HepG2 (cell line): Measurements from ENCODE around the gene PTPN14. TPM values are rescaled to one million over a fixed set of nuclear protein-coding genes. Genes with fewer than 3 reads are reported as not detected.

Experiments
- CEBPZ ChIP-seq: IDR thresholded peaks from 2 replicates; pipeline ENCODE4 v1.6.1; 2012; ENCODE audit warnings: low read length, improper control_type of control experiment
- CERS6 ChIP-seq: sonication (generic); formaldehyde crosslinking; IDR thresholded peaks from 2 replicates; pipeline ENCODE4 v1.5.0; 2020; ENCODE audit warnings: missing genetic modification reagents
- FOXJ3 ChIP-seq: sonication (generic); formaldehyde crosslinking; IDR thresholded peaks from 2 replicates; pipeline ENCODE4 v1.4.0; 2020; ENCODE audit warnings: missing genetic modification reagents, mild to moderate bottlenecking, borderline replicate concordance
- HNF4A ChIP-seq: sonication (generic); formaldehyde crosslinking; IDR thresholded peaks from 2 replicates; pipeline ENCODE4 v1.4.0; 2020; ENCODE audit warnings: missing genetic modification reagents
- JUNB ChIP-seq: sonication (generic); formaldehyde crosslinking; IDR thresholded peaks from 2 replicates; pipeline ENCODE4 v1.8.0; 2022; ENCODE audit warnings: missing genetic modification reagents, mild to moderate bottlenecking, borderline replicate concordance
- LRRFIP1 ChIP-seq: sonication (generic); formaldehyde crosslinking; conservative IDR thresholded peaks from 2 replicates; pipeline ENCODE4 v1.4.0; 2020; ENCODE audit warnings: missing genetic modification reagents
- MAFF ChIP-seq: IDR thresholded peaks from 2 replicates; pipeline ENCODE4 v1.6.1; 2011; ENCODE audit warnings: low read depth, low read length, improper control_type of control experiment
- MAFG ChIP-seq: sonication (generic); formaldehyde crosslinking; IDR thresholded peaks from 2 replicates; pipeline ENCODE4 v1.5.1; 2020; ENCODE audit warnings: mild to moderate bottlenecking, missing genetic modification reagents
- MATR3 ChIP-seq: sonication (generic); formaldehyde crosslinking; IDR thresholded peaks from 2 replicates; pipeline ENCODE4 v1.4.0; 2020; ENCODE audit warnings: missing genetic modification reagents
- MXD3 ChIP-seq: IDR thresholded peaks from 2 replicates; pipeline ENCODE4 v1.6.1; 2016; ENCODE audit warnings: mild to moderate bottlenecking, missing biosample characterization, missing genetic modification reagents
- PHF21A ChIP-seq: sonication (generic); formaldehyde crosslinking; IDR thresholded peaks from 2 replicates; pipeline ENCODE4 v1.5.0; 2020; ENCODE audit warnings: mild to moderate bottlenecking, missing genetic modification reagents
- PREB ChIP-seq: sonication (generic); formaldehyde crosslinking; IDR thresholded peaks from 2 replicates; pipeline ENCODE4 v1.4.0; 2020; ENCODE audit warnings: missing genetic modification reagents
- REXO4 ChIP-seq: sonication (generic); formaldehyde crosslinking; IDR thresholded peaks from 2 replicates; pipeline ENCODE4 v1.8.0; 2022; ENCODE audit warnings: missing genetic modification reagents, mild to moderate bottlenecking, borderline replicate concordance
- RFXAP ChIP-seq: sonication (generic); formaldehyde crosslinking; IDR thresholded peaks from 2 replicates; pipeline ENCODE4 v1.4.0; 2020; ENCODE audit warnings: missing genetic modification reagents, borderline replicate concordance
- SP140L ChIP-seq: sonication (generic); formaldehyde crosslinking; IDR thresholded peaks from 2 replicates; pipeline ENCODE4 v1.4.0; 2020; ENCODE audit warnings: missing genetic modification reagents, borderline replicate concordance
- SPEN ChIP-seq: sonication (generic); formaldehyde crosslinking; IDR thresholded peaks from 2 replicates; pipeline ENCODE4 v1.5.1; 2020; ENCODE audit warnings: low read depth, mild to moderate bottlenecking, missing genetic modification reagents
- ZNF18 ChIP-seq: sonication (generic); formaldehyde crosslinking; IDR thresholded peaks from 2 replicates; pipeline ENCODE4 v1.8.0; 2022; ENCODE audit warnings: mild to moderate bottlenecking, missing genetic modification reagents; ENCODE audit not compliant: insufficient replicate concordance
- ZNF468 ChIP-seq: sonication (generic); formaldehyde crosslinking; IDR thresholded peaks from 2 replicates; pipeline ENCODE4 v1.8.0; 2022; ENCODE audit warnings: mild to moderate bottlenecking, moderate library complexity, missing genetic modification reagents
- ZNF569 ChIP-seq: sonication (generic); formaldehyde crosslinking; IDR thresholded peaks from 2 replicates; pipeline ENCODE4 v1.5.0; 2020; ENCODE audit warnings: mild to moderate bottlenecking, missing genetic modification reagents, moderate library complexity, borderline replicate concordance
- polyA plus RNA-seq, 8 experiments: library from polyadenylated mRNA; depleted of rRNA in 3 of 8; stranded (reverse) in 7 of 8; unstranded in 1 of 8; fragments of >200 nt; fragmentation: Illumina TruSeq in 4 of 8; extraction: Trizol in 4 of 8; gene quantifications; 2 replicates each; pipeline versions ENCODE4 v1.2.1 to v1.2.3, GENCODE V29; 2011 to 2016; ENCODE audit warnings: low read depth in 4 of 8, missing spikeins in 1 of 8, mixed read lengths in 1 of 8; ENCODE audit not compliant: insufficient read depth in 1 of 8
- total RNA-seq, 5 experiments: library from RNA; depleted of rRNA; stranded (reverse); fragments of >200 nt; fragmentation: Illumina TruSeq; extraction: Trizol; gene quantifications; 2 replicates each; pipeline ENCODE4 v1.2.3, GENCODE V29; 2016; ENCODE audit warnings: low read depth in 1 of 5

Gene PTPN14
- total and polyA plus RNA-seq, 2 of the 13 experiments (the other 11 are each of a cell fraction or from before 2014, with no cell fraction given) = 3.9 to 4.7 TPM

- peak; percentile 76 for TF ChIP-seq HNF4A
- TF ChIP-seq RFXAP = peak; percentile 73; the same call in 1 of the 2 replicates
- no peak for TF ChIP-seq REXO4 (CRISPR knock-in tag)
- no peak for TF ChIP-seq PHF21A (CRISPR knock-in tag)
- no peak for TF ChIP-seq JUNB (CRISPR knock-in tag)
- no peak for TF ChIP-seq ZNF569 (CRISPR knock-in tag)
- no peak for TF ChIP-seq LRRFIP1 (CRISPR knock-in tag)
- TF ChIP-seq ZNF468 (CRISPR knock-in tag) = no peak
- no peak for TF ChIP-seq ZNF18 (CRISPR knock-in tag)
- TF ChIP-seq CEBPZ = no peak
- TF ChIP-seq SPEN (CRISPR knock-in tag) = no peak
- TF ChIP-seq MAFF = no peak
- no peak for TF ChIP-seq PREB (CRISPR knock-in tag)
- no peak for TF ChIP-seq FOXJ3
- no peak for TF ChIP-seq CERS6
- no peak for TF ChIP-seq SP140L (CRISPR knock-in tag)
- no peak for TF ChIP-seq MXD3 (CRISPR knock-in tag)
- TF ChIP-seq MAFG (CRISPR knock-in tag) = no peak
- no peak for TF ChIP-seq MATR3
Measured at GRCh38 chr1:214318956-214319736, 232.3 kb downstream of the PTPN14 start (continued).
